Measurements from ENCODE around the gene SLC38A3.

SLC38A3 gene

DNA sequence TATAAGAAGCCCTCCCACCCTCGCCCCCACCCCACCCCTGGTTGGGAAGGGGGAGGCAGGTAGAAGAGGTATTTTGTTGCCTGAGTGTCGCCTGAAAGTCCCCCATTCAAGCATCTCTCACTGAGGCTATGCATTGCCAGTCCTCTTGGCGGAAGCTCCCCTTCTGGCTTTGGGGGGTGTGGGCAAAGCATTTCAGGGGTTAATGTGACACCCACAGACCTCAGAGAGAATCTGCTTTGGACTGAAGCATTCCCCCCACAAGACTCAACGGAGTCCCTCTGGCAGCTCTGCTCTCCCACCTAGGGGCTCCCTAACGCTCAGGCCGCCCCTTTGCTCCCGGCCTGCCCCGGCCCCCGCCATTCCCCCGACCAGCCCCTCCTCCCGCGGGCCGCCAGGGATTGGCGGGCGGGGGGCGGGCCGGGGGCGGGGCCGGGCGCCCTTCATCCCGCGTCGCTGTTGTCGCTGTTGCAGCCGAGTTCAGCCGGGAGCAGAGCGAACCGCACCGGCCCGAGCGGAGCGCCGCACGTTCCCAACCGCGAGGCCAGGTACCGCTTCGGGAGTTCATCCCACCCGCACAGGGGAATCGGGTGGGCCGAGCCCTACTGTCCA lies at the start of gene SLC38A3:
TSS of gene SLC38A3 (plus strand) at position 468 of the 609 bp plus-strand sequence. CDS start 8,929 bp downstream, outside the sequence.
- no peak for DNase-seq (ENCODE audit: low spot score)

DNA sequence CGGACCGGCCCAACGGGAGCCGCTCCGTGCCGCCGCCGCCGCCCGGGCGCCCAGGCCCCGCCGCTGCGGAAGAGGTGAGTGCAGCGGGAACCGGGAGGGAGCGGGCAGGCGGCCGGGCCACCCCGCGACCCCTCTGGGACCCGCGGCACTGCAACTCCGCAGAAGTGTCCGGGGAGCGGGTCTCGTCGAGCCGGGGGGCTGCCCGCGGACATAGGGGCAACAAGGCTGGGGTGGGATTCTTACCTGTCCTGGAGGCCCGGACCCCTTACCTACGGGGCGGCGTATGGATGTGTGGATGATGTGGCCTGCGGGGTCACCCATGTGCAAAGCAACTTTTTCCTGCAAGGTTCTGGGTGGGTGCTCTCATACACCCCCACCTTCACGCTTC lies 49.6 kb upstream of the SLC38A3 start:
- DNase-seq (ENCODE audit: low spot score), result no peak

DNA sequence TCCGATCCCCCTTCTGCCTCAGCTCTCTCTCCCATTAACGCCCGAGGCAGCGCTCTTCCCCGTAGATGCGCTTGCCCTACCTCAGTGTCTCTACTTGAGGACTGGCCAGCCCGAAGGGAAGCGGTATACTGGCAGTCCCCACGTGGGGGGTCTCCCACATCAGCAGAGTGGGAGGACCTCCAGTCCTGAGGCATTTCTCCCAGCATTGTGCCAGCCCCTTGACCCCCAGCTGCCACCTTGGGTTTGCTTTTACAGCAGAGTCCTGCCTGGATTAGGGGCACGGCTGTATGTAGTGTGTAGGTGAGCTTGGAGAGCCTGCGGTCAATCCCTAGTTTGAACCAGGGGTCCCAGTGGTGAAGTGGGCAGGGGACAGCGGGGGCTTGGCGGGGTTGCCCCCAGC lies 49.2 kb upstream of the SLC38A3 start:
- no peak for DNase-seq (ENCODE audit: low spot score)

DNA sequence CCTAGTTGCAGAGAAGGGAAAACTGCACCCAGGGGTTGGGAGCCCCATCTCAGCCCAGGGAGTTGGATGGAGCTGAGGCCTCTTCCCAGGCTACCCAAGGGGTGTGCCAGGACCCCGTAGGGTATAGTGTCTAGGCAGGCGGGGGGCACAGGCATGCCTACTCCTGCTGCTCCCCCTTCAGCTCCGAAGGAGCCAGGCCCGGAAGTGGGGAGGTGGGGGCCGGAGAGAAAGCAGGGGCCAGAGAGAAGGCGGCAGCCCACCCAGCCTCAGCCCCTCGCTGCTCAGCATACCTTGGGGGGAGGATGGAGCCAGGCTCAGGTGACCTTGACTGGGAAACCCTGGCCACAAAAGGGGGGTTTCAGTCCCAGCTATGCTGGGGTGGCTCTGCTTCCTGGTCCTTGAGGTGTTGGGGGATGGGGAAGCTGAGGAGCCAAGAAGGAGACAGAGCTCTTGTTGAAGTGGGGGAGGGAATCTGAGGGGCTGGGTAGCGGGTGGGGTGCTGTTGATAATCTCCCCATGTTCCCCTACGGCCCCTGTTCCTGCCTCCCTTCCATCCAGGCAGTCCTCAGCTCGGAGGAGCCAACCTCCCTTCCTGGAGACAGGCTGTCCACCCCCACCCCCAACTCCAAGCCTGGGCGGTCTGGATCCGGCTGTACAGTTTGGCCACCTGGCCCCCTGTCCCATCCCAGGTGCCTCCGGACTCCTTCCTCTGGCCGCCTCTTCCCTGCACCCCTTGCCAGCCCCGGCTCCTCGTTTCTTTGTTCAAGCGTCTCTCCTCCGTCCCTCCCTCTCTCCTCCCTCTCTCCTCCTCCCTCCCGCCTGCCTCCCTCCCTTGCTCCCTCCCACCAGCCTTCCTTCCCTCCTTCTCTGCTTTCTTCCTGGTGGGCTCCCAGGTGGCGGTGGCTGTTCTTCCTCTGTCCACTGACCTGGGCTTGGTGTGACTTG lies 48.2 kb upstream of the SLC38A3 start:
- DNase-seq (ENCODE audit: low spot score), result no peak

DNA sequence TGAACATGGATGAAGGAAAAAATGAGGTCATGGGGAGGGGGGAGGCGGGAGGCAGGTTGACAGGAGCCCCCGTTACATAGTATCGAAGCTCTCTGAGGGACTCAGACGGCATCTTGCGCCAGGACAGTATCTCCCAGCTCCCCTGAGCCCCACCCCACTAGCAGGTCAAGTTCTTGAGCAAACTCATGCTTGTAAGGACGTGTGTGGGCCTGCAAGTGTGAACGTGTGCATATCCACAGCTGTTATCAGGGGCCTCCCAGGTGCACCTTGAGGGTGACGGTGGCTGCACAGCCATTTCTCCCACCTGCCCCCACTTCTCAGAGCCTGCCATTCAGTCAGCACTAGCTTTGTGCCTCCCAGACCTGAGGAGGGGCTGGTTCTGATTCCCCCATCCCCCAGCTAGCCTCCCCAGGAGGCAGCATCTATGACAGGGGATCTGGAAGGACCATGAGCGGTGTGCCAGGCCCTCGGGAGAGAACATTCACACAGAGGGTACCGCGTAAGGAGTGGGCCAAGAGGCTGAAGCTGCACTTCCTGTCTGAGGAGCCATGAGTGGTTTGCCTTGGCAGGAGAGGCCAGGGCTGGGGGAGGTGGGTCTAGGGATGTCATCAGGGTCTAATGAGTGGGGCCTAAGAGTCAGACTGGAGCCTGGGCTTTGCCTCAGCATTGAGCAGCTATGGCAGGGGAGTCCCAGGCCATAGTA lies 47.1 kb upstream of the SLC38A3 start:
- no peak for DNase-seq (ENCODE audit: low spot score)

DNA sequence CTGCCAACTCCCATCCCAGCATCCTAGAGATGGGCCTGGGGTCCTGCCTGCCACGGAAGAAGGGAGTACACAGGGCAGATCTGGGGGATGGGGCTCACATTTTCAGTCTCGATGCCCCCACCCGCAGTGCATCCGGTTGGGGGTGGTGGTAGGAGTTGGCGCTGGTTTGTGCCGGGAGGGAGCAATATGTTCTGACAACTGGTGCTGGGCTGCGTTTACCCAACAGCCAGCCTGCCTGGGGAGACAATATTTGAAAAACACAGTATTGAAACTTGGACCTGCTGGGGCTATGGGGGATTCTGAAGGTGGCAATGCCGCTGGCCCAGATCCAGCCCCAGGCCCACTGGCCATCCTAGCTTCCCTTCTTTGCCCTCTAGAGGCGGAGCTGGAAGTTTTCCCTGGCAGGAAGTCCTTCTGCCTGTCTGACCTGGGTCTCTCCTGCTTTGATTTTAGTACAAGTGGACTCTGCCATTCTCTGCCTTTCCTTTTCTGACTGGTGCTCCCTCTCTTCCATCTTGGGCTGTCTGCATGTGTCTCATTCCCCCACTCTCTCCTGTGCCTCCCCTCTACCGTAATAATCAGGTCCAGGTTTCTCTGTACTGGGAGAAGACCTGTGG lies 46.4 kb upstream of the SLC38A3 start:
- DNase-seq (ENCODE audit: low spot score), result no peak

DNA sequence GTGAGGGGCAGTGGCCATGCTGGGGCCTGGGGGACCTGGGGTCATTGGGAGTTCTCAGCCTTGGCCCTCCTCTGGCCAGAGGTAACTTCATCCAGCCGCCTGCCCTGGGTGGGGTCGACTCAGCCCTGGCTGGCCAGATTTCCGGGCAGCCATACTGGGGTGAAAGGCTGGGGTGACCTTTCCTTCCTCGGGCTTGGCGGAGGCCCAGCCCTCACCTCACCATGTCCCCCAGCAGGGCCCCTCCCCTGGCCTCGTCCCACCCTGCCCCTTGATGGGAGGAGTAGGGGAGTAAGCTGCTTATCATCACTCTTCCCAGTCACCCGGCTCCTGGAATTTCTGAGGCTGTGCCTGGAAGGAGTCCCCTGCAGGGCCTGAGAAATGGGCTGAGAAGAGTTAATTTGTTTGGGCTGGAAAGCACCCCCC lies 44.5 kb upstream of the SLC38A3 start:
- DNase-seq (ENCODE audit: low spot score), result no peak

DNA sequence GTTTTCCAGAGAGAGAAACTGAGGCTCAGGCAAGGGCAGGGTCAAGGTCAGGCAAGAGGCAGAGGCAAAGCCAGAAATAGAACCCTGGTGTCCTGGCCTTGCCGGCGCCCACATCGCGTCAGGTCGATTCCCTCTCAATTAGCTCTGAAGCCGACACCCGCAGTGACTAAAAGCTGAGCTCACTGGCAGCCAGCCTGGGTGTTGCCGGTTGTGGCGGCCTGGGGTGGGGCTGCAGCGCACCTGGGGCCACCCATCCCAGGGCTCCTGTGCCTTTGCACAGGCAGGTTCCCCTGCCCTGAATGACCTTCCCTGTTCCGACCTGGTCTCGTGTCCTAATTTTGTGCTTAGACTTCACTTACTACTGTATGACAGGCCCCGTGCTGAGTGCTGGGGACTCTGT lies 43.8 kb upstream of the SLC38A3 start:
- DNase-seq (ENCODE audit: low spot score), result no peak

DNA sequence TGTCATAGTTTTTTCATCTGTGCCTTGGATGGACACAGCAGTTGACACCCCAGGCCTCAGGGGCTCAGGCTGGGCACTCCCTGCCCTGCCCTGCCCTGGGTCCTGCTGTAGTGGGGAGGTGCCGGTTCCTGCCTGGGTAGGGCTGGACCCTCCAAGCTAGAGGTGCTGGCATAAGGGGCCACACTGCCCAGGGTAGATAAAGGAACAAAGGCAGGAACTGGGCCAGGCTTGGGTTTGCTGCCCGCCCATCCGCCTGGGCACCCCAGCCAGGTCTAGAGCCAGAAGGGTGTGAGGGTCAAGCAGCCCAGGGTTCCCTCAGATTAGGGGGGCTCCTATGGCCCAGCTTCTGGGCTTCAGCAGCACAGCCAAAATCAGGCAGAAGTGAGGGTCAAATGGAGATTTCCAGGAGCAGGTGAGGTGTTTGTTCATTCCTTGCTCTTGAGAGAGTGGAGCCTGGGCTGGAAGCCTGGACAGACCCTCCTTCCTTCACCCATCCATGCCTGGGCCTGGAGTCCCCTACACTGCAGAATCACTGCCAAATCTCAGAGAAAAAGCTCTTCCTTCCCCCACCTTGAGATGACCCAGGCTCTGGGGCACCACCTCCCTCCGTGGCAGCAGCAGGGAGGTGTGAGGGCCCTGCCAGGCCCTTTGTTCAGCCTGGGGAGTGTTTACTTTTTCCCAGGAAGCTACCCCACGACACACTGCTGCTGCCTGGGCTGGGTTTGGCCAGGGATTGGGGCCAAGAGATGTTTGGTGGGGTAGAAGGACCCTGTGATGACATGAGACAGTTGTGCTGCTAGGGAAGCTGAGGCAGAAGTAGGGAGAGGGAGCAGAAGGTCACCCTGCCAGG lies 42.8 kb upstream of the SLC38A3 start:
- DNase-seq (ENCODE audit: low spot score), result no peak

DNA sequence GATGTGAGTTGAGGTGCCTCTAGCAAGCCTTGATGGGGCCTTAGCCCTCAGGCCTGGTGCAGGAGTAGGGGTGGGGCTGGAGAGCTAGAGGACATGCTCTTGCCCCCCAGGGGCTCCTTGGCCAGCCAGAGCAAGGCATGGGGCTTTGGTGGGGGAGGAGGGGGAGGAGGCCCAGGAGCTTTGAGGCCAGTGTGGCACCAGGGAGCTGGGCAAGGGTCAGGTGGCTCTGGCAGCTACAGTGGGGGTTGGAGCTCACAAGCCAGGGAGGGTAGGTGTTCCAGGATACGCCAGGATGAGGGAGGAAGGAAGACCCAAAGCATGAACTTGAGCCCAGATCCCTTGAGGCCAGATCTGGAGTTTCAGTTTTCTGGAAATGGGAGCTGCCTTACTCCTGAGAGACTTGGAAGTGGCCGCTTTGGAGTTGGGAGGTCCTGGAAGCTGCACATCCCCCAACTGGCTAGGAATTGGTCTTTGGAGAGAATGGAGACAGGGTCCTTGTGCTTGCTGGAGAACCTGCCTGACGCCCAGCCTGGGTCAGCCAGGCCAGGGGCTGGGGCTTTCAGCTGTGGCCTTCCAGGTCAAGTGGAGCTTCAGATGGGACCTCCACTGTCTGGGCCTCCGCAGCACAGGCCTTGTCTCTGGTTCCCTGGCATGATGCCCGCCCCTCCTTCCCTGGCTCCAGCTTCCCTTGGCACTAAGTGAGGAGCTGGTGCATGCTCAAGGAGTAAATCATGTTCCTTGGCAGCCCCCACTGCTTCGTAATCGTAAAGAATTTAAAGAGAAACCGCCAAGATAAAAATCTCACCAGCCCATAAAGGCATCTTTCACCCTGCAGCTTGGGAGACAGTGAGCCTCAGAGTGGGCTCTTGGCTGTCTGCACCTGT lies 41.3 kb upstream of the SLC38A3 start:
- DNase-seq (ENCODE audit: low spot score), result peak; percentile 49

DNA sequence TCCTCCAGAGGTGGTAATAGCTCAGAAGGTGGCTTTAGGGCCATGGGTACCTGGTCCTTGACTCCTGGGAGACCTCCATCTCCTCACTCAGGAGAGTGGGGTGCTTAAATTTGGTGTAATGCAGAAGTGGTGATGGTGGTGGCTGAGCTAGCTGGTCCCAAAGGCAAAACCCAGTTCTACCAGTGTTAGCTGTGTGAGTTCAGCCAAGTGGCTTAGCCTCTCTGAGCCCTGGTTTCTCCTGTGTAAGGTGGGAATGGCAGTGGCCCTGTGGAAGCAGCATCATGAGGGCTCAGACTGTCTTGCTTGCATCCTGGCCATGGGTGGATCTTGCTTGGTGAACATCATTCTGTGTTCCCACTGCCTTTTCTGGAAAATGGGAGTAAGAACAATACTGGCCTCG lies 40.6 kb upstream of the SLC38A3 start:
- DNase-seq (ENCODE audit: low spot score), result no peak

DNA sequence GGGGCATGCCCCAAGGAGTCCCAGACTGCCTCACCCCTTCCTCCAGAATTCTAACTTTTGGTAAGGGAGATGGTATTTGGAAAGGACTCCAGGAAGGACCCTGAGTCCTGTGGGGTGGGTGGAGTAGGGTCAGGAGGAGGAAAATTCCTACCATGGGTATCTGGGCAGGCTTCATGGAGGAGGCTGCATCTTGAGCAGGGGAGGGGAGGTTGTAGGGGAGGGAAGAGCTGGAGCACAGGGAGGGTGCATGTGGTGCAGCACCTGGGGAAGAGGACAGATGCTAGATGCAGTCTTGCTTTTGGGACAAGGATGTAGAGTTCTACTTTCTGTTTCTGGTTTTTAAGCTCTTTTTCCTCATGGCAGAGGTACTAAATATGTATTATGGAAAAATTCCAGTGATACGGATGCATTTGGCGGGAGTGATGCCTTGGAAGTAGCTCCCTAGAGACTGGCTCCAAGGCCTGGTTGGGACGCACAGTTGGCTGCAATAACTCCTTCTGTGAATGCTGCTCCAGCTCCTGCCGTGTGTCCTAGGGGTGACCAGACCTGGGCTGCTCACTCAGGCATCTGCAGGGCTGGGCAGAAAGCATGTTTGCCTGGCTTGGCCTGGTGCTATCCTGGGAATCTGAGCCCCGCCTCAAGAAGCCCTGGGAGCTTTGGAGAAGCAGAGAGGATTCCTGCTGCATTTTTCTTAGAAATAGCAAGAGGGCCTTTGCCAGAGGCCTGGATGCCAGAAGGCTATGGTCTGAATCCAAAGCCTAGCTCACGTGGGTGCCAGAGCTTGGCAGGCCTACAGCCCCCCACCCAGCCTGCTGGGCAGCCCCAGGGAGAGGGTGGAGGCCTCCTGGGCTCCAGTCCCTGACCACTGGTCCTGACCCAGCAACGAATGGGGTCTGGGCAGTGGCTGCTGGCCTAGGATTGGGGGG lies 39.8 kb upstream of the SLC38A3 start:
- DNase-seq (ENCODE audit: low spot score), result no peak

DNA sequence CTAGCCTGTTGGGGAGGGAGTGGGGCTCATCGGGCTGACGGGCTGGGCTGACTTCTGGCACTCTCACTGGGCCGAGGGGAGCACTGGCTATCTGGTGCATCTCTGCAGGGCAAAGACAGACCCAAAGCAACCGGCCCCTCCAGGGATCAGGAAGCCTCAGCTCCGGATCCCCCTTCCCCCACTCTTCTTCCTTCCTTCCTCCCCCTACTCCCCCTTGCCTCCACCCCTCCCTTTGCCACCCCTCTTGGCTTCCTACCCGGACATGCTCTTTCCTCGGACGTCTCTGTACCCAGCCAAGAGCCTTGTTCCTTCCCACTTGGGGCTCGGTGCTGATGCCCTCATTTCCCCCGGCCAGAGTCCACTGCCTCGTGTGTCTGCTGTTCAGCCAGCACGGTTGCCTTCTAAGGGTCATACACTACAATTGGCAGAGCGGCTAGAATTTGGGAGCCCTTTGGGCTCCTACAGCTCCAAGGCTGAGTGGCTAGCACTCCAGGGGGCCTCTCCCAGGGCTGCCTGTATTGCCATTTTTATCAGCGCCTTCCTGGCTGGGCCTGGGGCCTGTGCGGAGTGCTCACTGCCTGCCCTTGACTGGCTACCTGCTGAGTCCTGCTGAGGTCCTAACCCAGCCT lies 39.0 kb upstream of the SLC38A3 start:
- no peak for DNase-seq (ENCODE audit: low spot score)

DNA sequence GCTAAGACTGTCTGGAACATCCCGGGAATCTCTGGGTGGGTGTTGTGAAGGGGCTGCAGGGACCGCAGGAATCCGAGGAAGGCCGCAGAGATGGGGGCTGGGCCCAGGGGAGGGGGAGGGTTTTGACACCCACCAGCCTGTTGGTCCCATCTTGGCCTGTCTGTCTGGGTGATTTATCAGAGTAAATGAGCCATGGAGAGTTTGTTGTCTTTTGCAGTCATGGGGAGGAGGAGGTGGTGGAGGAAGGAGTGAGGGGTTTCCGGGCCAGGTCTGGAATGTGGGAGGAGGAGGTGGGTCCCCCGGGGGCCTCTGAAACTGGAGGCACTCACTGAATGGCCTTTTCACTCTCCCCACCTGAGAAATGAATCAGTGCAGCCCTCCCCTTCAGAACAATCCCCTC lies 38.5 kb upstream of the SLC38A3 start:
- DNase-seq (ENCODE audit: low spot score), result no peak

DNA sequence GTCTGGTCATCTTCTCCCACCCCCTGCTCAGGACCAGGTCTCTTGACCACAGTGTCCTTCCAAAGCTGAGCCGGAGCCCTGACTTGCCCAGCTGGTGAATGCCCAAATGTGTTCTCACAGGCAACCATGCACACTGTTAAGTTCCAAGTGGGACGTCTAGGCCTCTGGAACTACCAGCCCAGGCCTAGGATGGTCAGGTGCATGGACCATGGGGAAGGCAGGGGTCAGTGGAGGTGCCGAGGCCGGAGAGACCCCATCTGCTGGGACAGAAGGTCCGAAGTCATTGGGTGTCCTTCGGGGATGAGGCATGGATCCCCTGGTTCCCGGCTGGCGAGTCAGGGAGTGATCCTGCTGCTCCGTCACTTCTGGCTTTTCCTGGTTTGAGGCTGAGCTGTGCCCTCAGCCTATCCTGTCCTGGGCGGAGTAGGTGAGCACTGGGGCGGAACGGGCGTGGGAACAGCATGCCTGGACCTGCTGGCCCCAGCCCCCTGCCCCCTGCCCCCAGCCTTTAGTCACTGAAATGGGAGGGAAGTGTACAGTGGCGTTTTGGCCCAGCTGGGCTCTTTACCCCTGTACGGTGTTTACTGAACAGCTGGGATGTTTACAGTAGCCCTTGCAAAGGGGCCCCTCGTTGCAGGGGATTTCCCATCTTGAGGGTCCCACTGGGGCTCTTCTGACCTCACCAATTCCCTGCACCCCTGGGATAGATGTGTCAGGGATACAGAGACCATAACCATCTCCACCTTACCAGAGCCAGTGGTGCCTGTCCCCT lies 37.8 kb upstream of the SLC38A3 start:
- no peak for DNase-seq (ENCODE audit: low spot score)

DNA sequence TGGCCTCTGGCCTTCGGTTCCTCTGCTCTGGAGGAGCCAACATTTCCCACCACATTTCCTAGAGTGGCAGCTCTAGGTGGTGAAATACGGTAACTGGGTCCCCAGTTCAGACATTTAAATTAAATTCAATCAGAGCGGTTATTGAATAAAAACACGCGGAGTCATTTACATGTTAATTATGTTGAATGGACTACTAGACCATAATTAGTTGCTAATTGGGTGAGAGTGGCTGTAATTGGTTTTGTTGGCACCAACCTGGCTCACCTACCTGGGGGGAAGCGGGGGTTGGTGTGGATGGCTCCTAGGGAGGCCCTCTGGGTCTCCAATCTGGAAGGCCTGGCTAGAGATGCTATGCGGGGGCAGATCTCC lies 37.2 kb upstream of the SLC38A3 start:
- no peak for DNase-seq (ENCODE audit: low spot score)

DNA sequence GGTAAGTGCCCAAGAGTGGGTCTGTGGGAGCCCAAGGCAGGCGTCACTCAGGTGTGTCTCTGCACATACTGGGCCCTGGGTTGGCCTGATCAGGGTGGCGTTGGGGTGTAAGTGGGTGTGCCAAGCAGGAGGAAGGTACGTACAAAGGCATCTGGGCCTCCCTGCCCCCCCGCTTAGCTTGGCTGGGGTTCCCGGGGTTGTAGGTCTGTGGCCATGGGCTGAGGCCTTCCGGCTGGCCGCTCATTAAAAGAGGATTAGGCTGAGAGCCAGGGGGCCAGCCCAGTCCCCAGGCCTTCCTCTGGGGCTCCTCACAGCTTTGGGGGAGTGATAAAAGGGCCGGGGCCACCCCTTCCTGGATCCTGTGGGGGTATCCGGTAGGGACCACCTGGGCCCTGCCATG lies 36.7 kb upstream of the SLC38A3 start:
- no peak for DNase-seq (ENCODE audit: low spot score)

DNA sequence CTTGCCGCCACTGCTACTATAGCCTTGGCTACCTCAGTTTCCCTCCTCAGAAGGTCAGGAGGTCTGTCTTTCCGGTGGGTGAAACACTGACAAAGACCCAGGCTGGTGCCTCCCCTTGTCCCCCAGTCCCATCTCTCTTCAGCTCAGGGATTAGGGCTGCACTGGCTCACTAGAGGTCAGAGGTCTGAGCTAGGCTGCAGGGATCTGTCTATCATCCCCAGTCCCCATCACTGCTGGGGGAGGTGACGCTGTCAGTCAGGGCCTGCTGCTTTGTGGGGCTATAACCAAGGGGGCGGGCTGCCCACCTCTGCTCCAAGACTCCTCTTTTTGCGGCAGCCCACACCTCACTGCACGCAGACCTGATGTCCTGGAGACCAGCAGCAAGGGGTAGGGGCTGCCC lies 36.3 kb upstream of the SLC38A3 start:
- DNase-seq (ENCODE audit: low spot score), result no peak

Measured in LoVo (cell line).